Progenitor cell of endocrine pancreas (in vitro differentiated cells): ENCODE measurements around the gene CYP2D6. TPM values are rescaled to one million over a fixed set of nuclear protein-coding genes. Genes with fewer than 3 reads are reported as not detected.

Source experiments
- DNase-seq: peaks from one replicate; pipeline ENCODE4 v3.0.0; 2021; ENCODE audit warnings: low spot score; ENCODE audit not compliant: unreplicated experiment
- H3K27ac Mint-ChIP-seq: 2 replicates; pipeline ENCODE4 v1.8.0; 2021; ENCODE audit warnings: mild to moderate bottlenecking, moderate library complexity, mixed read lengths
- H3K27me3 Mint-ChIP-seq: 2 replicates; pipeline ENCODE4 v1.8.0; 2021; ENCODE audit warnings: mixed read lengths
- H3K36me3 Mint-ChIP-seq: 2 replicates; pipeline ENCODE4 v1.8.0; 2022; ENCODE audit warnings: mixed read lengths; ENCODE audit not compliant: insufficient read depth
- H3K4me1 Mint-ChIP-seq: 2 replicates; pipeline ENCODE4 v1.8.0; 2021; ENCODE audit warnings: low read depth, mixed read lengths
- H3K4me3 Mint-ChIP-seq: 2 replicates; pipeline ENCODE4 v1.8.0; 2021; ENCODE audit warnings: low read depth, mild to moderate bottlenecking, moderate library complexity, mixed read lengths
- H3K9me3 Mint-ChIP-seq: 2 replicates; pipeline ENCODE4 v1.8.0; 2021; ENCODE audit warnings: low read depth, mixed read lengths
- total RNA-seq: library from RNA; stranded (reverse); gene quantifications from 2 replicates; pipeline ENCODE4 v1.2.1, GENCODE V29; 2021
- TF ChIP-seq, protein P1 (sequence below): fragments of 200-600 bp; sonication (generic); IDR thresholded peaks from one replicate; pipeline ENCODE4 v1.5.0; 2021; ENCODE audit warnings: antibody characterized with exemption, mild to moderate bottlenecking; ENCODE audit not compliant: unreplicated experiment

Gene CYP2D6
- total RNA-seq, 1 donor from 2014 or later = 8.0 TPM

GRCh38 chr22:42078469-42079318 lies 51.9 kb downstream of the CYP2D6 start:
- H3K9me3 Mint-ChIP-seq = no peaks in the 10 kb centered on the region
- peaks cover 4% of the 10 kb centered on the region for H3K36me3 Mint-ChIP-seq
- H3K27me3 Mint-ChIP-seq = no peaks in the 10 kb centered on the region
- TF ChIP-seq, protein P1, sequence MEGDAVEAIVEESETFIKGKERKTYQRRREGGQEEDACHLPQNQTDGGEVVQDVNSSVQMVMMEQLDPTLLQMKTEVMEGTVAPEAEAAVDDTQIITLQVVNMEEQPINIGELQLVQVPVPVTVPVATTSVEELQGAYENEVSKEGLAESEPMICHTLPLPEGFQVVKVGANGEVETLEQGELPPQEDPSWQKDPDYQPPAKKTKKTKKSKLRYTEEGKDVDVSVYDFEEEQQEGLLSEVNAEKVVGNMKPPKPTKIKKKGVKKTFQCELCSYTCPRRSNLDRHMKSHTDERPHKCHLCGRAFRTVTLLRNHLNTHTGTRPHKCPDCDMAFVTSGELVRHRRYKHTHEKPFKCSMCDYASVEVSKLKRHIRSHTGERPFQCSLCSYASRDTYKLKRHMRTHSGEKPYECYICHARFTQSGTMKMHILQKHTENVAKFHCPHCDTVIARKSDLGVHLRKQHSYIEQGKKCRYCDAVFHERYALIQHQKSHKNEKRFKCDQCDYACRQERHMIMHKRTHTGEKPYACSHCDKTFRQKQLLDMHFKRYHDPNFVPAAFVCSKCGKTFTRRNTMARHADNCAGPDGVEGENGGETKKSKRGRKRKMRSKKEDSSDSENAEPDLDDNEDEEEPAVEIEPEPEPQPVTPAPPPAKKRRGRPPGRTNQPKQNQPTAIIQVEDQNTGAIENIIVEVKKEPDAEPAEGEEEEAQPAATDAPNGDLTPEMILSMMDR = no peak
- peaks cover 21% of the 10 kb centered on the region for H3K4me1 Mint-ChIP-seq
- H3K4me3 Mint-ChIP-seq = peak overlapping the region; percentile 93
- no peak for DNase-seq
- H3K27ac Mint-ChIP-seq = peak overlapping the region; percentile 98

DNA sequence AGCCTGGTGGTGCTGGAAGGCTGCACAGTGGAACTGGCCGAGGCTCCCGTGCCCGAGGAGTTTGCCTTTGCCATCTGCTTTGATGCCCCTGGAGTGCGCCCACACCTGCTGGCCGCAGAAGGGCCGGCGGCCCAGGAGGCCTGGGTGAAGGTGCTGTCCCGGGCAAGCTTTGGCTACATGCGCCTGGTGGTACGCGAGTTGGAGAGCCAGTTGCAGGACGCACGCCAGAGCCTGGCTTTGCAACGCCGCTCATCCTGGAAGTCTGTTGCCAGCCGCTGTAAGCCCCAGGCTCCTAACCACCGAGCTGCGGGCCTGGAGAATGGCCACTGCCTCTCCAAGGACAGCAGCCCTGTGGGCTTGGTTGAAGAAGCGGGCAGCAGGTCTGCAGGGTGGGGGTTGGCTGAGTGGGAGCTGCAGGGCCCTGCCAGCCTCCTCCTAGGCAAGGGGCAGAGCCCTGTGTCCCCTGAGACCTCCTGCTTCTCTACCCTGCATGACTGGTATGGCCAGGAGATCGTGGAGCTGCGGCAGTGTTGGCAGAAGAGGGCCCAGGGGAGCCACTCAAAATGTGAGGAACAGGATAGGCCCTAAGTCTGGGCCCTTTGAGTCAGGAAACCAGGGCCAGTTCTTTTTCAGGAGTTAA lies 53.0 kb downstream of the CYP2D6 start:
- Mint-ChIP-seq H3K4me3 (no peak overlapping the region), H3K9me3 (no peaks in the 10 kb centered on the region), H3K27me3 (peaks cover 3% of the 10 kb centered on the region), H3K36me3 (peaks cover 3% of the 10 kb centered on the region), H3K27ac (no peak overlapping the region), H3K4me1 (peaks cover 24% of the 10 kb centered on the region)
- no peak for DNase-seq
- TF ChIP-seq, protein P1 = no peak

DNA sequence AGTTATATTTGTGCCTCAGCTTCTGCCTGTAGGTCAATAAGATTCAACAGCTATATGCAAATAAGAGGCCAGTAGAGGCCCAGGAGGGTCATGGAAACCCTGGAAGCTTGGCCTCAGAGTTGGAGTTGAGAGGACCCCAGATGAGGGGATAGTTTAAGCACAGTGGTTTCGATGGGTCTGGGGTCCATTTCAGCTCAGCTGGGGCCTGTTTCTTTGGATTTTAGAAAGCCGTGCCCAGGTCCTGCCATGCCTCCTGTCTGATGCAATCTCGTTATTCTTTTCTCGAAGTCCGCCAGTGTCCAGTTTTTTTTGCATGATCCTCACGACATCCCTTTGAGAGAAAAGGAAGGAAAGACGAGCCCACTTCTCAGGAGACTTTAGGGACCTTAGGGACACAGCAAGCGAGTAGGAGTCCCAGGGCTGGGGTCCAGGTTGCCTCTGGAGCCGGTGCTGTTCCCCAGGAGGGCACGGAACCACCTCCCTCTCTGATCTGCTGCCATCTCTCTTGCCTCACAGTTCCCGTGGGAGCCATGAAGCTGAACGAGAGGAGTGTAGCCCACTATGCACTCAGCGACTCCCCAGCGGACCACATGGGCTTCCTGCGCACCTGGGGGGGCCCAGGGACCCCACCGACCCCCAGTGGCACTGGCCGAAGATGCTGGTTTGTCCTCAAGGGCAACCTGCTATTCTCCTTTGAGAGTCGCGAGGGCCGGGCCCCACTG lies 53.7 kb downstream of the CYP2D6 start:
- peaks cover 1% of the 10 kb centered on the region for H3K36me3 Mint-ChIP-seq

More for the DNA sequence above, 53.7 kb downstream of the CYP2D6 start:
- Mint-ChIP-seq H3K4me3 (no peak overlapping the region), H3K27me3 (peaks cover 4% of the 10 kb centered on the region), H3K4me1 (peaks cover 24% of the 10 kb centered on the region), H3K9me3 (no peaks in the 10 kb centered on the region), H3K27ac (no peak overlapping the region)
- TF ChIP-seq, protein P1 = no peak
- no peak for DNase-seq

Other genes with a start within 250 kb of the CYP2D6 start
- not detected in 2 replicates for gene SHISA8, start 215.7 kb downstream of the CYP2D6 start, total RNA-seq
- gene TNFRSF13C, start 204.0 kb downstream of the CYP2D6 start, total RNA-seq = 1.3 and 1.6 TPM in 2 replicates
- 16.4 and 16.9 TPM in 2 replicates for gene CENPM, start 183.7 kb downstream of the CYP2D6 start, total RNA-seq
- 24.4 and 25.1 TPM in 2 replicates for gene SEPTIN3, start 161.4 kb downstream of the CYP2D6 start, total RNA-seq
- not detected in 2 replicates for gene WBP2NL, start 132.0 kb downstream of the CYP2D6 start, total RNA-seq
- gene NAGA, start 60.0 kb downstream of the CYP2D6 start, total RNA-seq = 16.9 and 17.2 TPM in 2 replicates
- 5.2 and 6.1 TPM in 2 replicates for gene PHETA2, start 56.6 kb downstream of the CYP2D6 start, total RNA-seq
- gene SMDT1, start 51.1 kb downstream of the CYP2D6 start, total RNA-seq = 71.7 and 78.8 TPM in 2 replicates
- gene NDUFA6, start 40.0 kb downstream of the CYP2D6 start, total RNA-seq = 66.2 and 73.4 TPM in 2 replicates
- 66.1 and 68.5 TPM in 2 replicates for gene TCF20, start 139.8 kb upstream of the CYP2D6 start, total RNA-seq